K562 (cell line): ENCODE measurements around the gene PRELID2. TPM values are rescaled to one million over a fixed set of nuclear protein-coding genes. Genes with fewer than 3 reads are reported as not detected.

ENCODE experiments used
- CBX5 ChIP-seq: IDR thresholded peaks from 2 replicates; pipeline ENCODE4 v1.6.1; 2014; ENCODE audit warnings: low read depth, borderline replicate concordance
- HDAC2 ChIP-seq: fragments of 450-650 bp; IDR thresholded peaks from 2 replicates; pipeline ENCODE4 v1.6.1; 2016; ENCODE audit warnings: mild to moderate bottlenecking
- IRF2 ChIP-seq: sonication (generic); formaldehyde crosslinking; IDR thresholded peaks from 2 replicates; pipeline ENCODE4 v1.8.1; 2022; ENCODE audit warnings: mild to moderate bottlenecking, missing genetic modification reagents
- NRF1 ChIP-seq, 2 experiments: fragments of 450-650 bp; IDR thresholded peaks in 1 of 2; conservative IDR thresholded peaks in 1 of 2; 2 replicates each; pipeline ENCODE4 v1.6.1; 2014; ENCODE audit warnings: mild to moderate bottlenecking in 2 of 2
- PCBP1 ChIP-seq: fragments of 200-400 bp; formaldehyde crosslinking; IDR thresholded peaks from 2 replicates; pipeline ENCODE4 v1.6.1; 2018; ENCODE audit warnings: mild to moderate bottlenecking, low read depth, low read length; ENCODE audit not compliant: poor library complexity, severe bottlenecking
- POLR3G ChIP-seq: IDR thresholded peaks from 2 replicates; pipeline ENCODE4 v1.6.1; 2011; ENCODE audit not compliant: insufficient read length, insufficient replicate concordance; ENCODE audit errors: extremely low read depth
- ZNF384 ChIP-seq: IDR thresholded peaks from 2 replicates; pipeline ENCODE4 v1.6.1; 2012; ENCODE audit warnings: low read depth, low read length, improper control_type of control experiment
- polyA plus RNA-seq, 8 experiments: library from polyadenylated mRNA; depleted of rRNA in 4 of 8; stranded (reverse) in 5 of 8; unstranded in 3 of 8; fragments of >200 nt; fragmentation: Nextera tagmentation in 2 of 8; fragmentation: Illumina TruSeq in 1 of 8; extraction: Ambion mirVana in 2 of 8; extraction: Trizol in 1 of 8; gene quantifications; 2 replicates each; pipeline versions ENCODE4 v1.2.1 to v1.2.3, GENCODE V29; 2011 to 2014; ENCODE audit warnings: inconsistent platforms in 1 of 8, missing spikeins in 1 of 8
- total RNA-seq, 7 experiments: library from RNA; depleted of rRNA in 6 of 7; stranded (reverse); fragments of >200 nt in 6 of 7; fragmentation: Illumina TruSeq in 2 of 7; extraction: Trizol in 2 of 7; gene quantifications; 2 replicates each; pipeline versions ENCODE4 v1.2.1 to v1.2.3, GENCODE V29; 2011 to 2021; ENCODE audit warnings: low replicate concordance in 1 of 7
- TF ChIP-seq, protein P1 (sequence below): fragments of 450-650 bp; IDR thresholded peaks from 2 replicates; pipeline ENCODE4 v1.6.1; 2016; ENCODE audit warnings: mild to moderate bottlenecking
- TF ChIP-seq, protein P2 (sequence below): fragments of 450-650 bp; IDR thresholded peaks from 2 replicates; pipeline ENCODE4 v1.6.1; 2016; ENCODE audit warnings: antibody characterized with exemption
- TF ChIP-seq, protein P3 (sequence below), 3 experiments: fragments of 200-800 bp in 1 of 3; sonication (Bioruptor generic) in 1 of 3; sonication (generic) in 1 of 3; formaldehyde crosslinking in 1 of 3; IDR thresholded peaks; 2 replicates each; pipeline versions ENCODE4 v1.6.1 to v1.8.0; 2016 to 2022; ENCODE audit warnings: mild to moderate bottlenecking in 2 of 3, missing compliant biosample characterization in 2 of 3, missing genetic modification characterization in 2 of 3, missing genetic modification reagents in 1 of 3
- TF ChIP-seq, protein P4 (sequence below): sonication (generic); IDR thresholded peaks from 2 replicates; pipeline ENCODE4 v1.6.1; 2016
- TF ChIP-seq, protein P5 (sequence below), 2 experiments: fragments of 450-650 bp in 1 of 2; sonication (generic) in 1 of 2; formaldehyde crosslinking in 1 of 2; IDR thresholded peaks in 1 of 2; conservative IDR thresholded peaks in 1 of 2; 2 replicates each; pipeline versions ENCODE4 v1.6.1 to v1.8.1; 2016 to 2023; ENCODE audit warnings: mild to moderate bottlenecking in 2 of 2, moderate library complexity in 2 of 2, inconsistent platforms in 1 of 2, missing genetic modification reagents in 1 of 2
- TF ChIP-seq, protein P6 (sequence below): IDR thresholded peaks from 2 replicates; pipeline ENCODE4 v1.6.1; 2016; ENCODE audit warnings: missing genetic modification characterization, missing compliant biosample characterization

PRELID2 gene
- total and polyA plus RNA-seq, 9 of the 15 experiments (the other 6 are each of a cell fraction or from before 2014, with no cell fraction given): 6.4 to 68.2 (median 28.8) TPM

DNA sequence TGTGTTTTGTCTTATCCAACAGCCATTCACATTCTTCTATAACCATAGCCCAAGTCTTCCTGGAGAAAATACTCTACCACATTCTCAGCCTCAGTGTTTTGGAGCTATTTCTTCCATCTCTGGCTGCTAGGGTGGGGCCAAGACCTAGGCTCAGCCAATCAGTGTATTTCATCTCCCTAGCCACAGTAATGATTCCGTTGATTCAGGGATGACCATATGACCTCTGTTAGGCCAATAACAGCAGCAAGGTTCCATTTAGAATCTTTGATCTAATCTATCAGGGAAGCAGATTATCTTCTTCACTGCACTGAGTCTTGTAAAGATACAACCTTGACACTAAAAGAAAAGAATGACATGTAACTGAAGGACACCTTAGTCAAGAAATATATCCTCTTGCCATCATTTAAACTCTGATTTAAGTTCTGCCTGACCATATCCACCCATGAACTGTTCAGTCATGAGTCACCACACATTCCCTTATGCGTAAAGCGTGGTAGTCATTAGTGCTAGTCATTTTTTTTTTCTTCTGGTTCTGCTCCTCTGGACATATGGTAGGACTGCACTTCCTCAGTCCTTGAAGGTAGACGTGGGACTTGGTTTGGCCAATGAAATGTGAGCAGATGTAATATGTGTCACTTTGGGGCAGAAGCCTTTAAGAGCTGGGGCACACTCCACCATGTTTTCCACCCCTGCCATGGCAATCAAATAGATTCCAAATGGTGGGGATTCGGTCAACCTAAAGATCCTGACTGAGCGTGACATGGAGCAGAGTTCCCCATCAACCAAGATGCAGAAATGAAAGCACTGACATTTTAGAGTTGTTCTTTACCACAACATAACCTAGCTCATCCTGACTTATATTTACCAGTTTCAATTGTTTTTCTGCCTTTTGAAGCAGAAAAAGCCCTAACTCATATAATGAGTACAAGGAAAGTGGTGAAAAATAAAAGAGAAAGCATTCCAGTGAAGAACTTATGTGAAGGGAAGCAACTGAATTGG lies 12.7 kb upstream of the PRELID2 start (continued):
- TF ChIP-seq, protein P1, sequence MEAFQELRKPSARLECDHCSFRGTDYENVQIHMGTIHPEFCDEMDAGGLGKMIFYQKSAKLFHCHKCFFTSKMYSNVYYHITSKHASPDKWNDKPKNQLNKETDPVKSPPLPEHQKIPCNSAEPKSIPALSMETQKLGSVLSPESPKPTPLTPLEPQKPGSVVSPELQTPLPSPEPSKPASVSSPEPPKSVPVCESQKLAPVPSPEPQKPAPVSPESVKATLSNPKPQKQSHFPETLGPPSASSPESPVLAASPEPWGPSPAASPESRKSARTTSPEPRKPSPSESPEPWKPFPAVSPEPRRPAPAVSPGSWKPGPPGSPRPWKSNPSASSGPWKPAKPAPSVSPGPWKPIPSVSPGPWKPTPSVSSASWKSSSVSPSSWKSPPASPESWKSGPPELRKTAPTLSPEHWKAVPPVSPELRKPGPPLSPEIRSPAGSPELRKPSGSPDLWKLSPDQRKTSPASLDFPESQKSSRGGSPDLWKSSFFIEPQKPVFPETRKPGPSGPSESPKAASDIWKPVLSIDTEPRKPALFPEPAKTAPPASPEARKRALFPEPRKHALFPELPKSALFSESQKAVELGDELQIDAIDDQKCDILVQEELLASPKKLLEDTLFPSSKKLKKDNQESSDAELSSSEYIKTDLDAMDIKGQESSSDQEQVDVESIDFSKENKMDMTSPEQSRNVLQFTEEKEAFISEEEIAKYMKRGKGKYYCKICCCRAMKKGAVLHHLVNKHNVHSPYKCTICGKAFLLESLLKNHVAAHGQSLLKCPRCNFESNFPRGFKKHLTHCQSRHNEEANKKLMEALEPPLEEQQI: no peak
- TF ChIP-seq POLR3G: no peak
- TF ChIP-seq, protein P2, sequence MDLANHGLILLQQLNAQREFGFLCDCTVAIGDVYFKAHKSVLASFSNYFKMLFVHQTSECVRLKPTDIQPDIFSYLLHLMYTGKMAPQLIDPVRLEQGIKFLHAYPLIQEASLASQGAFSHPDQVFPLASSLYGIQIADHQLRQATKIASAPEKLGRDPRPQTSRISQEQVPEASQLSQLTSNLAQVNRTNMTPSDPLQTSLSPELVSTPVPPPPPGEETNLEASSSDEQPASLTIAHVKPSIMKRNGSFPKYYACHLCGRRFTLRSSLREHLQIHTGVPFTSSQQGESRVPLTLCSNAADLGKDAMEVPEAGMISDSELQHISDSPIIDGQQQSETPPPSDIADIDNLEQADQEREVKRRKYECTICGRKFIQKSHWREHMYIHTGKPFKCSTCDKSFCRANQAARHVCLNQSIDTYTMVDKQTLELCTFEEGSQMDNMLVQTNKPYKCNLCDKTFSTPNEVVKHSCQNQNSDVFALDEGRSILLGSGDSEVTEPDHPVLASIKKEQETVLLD: no peak
- TF ChIP-seq, protein P3, sequence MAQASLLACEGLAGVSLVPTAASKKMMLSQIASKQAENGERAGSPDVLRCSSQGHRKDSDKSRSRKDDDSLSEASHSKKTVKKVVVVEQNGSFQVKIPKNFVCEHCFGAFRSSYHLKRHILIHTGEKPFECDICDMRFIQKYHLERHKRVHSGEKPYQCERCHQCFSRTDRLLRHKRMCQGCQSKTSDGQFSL (CRISPR knock-in tag; IDR thresholded peaks at IDR 0.05): no peak
- TF ChIP-seq, protein P3 (tag; IDR thresholded peaks at IDR 0.05): no peak
- TF ChIP-seq CBX5: no peak
- TF ChIP-seq PCBP1: no peak
- TF ChIP-seq, protein P4, sequence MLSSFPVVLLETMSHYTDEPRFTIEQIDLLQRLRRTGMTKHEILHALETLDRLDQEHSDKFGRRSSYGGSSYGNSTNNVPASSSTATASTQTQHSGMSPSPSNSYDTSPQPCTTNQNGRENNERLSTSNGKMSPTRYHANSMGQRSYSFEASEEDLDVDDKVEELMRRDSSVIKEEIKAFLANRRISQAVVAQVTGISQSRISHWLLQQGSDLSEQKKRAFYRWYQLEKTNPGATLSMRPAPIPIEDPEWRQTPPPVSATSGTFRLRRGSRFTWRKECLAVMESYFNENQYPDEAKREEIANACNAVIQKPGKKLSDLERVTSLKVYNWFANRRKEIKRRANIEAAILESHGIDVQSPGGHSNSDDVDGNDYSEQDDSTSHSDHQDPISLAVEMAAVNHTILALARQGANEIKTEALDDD: peak; percentile 90
- peak; percentile 85 for TF ChIP-seq ZNF384
- TF ChIP-seq, protein P5, sequence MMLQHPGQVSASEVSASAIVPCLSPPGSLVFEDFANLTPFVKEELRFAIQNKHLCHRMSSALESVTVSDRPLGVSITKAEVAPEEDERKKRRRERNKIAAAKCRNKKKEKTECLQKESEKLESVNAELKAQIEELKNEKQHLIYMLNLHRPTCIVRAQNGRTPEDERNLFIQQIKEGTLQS (IDR thresholded peaks at IDR 0.05): peak; percentile 80
- TF ChIP-seq, protein P5 (CRISPR knock-in tag; conservative IDR thresholded peaks at IDR 0.05): no peak
- TF ChIP-seq NRF1 (conservative IDR thresholded peaks at IDR 0.05 in 1 of 2, IDR thresholded peaks at IDR 0.05 in 1 of 2): no peak
- TF ChIP-seq, protein P6, sequence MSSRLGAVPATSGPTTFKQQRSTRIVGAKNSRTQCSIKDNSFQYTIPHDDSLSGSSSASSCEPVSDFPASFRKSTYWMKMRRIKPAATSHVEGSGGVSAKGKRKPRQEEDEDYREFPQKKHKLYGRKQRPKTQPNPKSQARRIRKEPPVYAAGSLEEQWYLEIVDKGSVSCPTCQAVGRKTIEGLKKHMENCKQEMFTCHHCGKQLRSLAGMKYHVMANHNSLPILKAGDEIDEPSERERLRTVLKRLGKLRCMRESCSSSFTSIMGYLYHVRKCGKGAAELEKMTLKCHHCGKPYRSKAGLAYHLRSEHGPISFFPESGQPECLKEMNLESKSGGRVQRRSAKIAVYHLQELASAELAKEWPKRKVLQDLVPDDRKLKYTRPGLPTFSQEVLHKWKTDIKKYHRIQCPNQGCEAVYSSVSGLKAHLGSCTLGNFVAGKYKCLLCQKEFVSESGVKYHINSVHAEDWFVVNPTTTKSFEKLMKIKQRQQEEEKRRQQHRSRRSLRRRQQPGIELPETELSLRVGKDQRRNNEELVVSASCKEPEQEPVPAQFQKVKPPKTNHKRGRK (tag): no peak
- no peak for TF ChIP-seq IRF2 (CRISPR knock-in tag)
- TF ChIP-seq HDAC2: 0 out of 2 replicates have a peak, but pooled peaks have one; percentile 24
